Hindlimb muscle (tissue), 1 donor: Measurements from ENCODE around the gene AK3. TPM values are rescaled to one million over a fixed set of nuclear protein-coding genes. Genes with fewer than 3 reads are reported as not detected.

Experiments used
- DNase-seq: peaks from one replicate; pipeline ENCODE4 v3.0.0-alpha.2; 2013
- polyA plus RNA-seq: library from polyadenylated mRNA; unstranded; fragments of 120-200 nt; gene quantifications from one replicate; pipeline ENCODE4 v1.2.1, GENCODE V29; 2013; ENCODE audit not compliant: insufficient read length

The AK3 gene
- polyA plus RNA-seq, 1 donor = 43.6 TPM

DNA sequence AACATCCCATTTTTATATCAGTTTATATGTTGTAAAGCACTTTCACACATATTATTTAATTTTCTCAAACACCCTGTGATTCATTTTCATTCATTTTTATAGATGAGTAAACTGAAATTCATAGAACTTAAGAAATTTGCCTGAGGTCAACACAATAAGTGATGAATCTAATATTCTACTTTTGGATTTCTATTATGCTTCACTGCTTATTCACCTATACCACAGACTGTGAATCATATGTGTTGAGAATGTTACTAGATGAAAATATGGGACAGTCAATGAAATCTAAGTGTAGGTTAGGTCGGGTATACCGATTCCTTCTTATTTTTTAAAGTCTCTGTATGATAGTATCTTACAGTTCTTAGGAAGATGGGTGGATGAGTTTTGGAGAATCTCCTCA, 36.9 kb downstream of the AK3 start:
- no peak for DNase-seq

- DNase-seq = no peak
Observed at GRCh38 chr9:4701526-4701925, 39.5 kb downstream of the AK3 start.

- no peak for DNase-seq
Observed at GRCh38 chr9:4700932-4701331, 40.1 kb downstream of the AK3 start.

DNA sequence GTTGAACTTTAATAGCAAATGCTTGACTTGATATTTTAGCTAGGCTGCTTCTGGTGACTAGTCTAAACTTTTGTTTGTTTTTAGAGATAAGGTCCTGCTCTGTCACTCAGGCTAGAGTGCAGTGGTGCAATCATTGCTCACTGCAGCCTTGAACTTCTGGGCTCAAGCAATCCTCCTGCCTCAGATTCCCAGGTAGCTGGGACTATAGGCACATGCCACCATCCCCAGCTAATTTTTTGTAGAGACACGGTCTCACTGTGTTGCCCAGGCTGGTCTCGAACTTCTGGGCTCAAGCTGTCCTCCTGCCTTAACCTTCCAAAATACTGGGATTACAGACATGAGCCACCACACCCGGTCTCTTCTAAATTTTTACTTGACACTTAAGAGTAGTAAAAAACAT, 40.9 kb downstream of the AK3 start:
- DNase-seq = no peak

GRCh38 chr9:4691795-4692194, 49.2 kb downstream of the AK3 start:
- no peak for DNase-seq

GRCh38 chr9:4690144-4690543, 50.9 kb downstream of the AK3 start:
- DNase-seq = no peak

- no peak for DNase-seq
Observed at GRCh38 chr9:4689687-4690104, 51.3 kb downstream of the AK3 start.

DNA sequence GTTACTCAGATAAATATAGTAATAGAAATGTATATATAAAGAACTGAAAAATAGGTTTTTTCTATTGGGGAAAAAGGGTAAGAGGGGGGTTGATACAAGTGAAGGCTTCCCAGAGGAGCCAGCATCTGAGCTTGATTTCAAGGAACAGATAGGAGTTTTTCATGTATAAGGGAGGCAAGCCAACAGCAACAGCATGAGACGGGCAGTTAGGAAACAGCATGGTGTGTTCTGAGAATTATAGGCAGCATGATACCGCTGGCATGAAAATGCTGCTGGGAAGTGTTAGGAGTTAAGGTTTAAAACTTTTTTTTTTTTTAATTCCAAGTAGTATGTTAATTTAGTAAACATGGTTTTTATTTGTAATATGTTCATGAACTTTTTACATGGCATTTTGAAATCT, 52.0 kb downstream of the AK3 start:
- no peak for DNase-seq

- DNase-seq = no peak
Observed at GRCh38 chr9:4686584-4686983, 54.4 kb downstream of the AK3 start.

DNA sequence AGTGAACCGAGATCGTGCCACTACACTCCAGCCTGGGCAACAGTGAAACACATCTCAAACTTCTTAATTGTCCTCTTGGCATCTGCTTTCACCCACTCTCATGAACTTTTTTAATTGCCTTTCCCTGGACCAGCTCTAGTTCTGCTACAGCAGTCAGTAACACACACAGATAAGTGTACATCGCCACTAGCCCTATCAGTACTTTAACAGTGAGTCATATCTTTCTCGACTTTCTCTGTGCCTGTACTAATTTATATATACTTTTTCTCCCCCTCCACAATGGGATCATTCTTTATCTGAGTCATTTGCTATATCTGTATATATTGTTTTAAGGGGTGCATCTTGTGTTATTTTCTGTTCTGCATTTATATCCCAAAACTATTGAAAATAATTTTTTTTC, 54.9 kb downstream of the AK3 start:
- DNase-seq = no peak

DNA sequence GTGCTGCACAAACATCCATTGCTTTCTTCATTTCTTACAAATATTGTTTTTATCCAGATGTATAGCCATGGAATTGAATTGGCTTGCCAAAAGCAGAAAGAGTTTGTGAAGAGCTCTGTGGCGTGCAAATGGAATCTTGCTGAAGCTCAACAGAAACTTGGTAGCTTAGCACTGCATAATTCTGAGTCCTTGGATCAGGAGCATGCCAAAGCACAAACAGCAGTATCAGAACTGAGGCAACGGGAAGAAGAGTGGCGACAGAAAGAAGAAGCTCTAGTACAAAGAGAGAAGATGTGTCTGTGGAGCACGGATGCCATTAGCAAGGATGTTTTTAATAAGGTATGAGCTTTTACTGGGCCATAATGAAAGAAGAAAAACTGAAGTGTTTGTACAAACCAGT, 56.2 kb downstream of the AK3 start:
- no peak for DNase-seq

- no peak for DNase-seq
Observed at GRCh38 chr9:4680750-4681149, 60.3 kb downstream of the AK3 start.

- no peak for DNase-seq
Observed at GRCh38 chr9:4680173-4680525, 60.9 kb downstream of the AK3 start.

GRCh38 chr9:4679268-4680172, 61.5 kb downstream of the AK3 start, which contains the start of gene CDC37L1:
TSS of gene CDC37L1 (plus strand) at chr9:4679569. CDS start at chr9:4679768, 199 bp downstream.
- peak; percentile 97 for DNase-seq

DNA sequence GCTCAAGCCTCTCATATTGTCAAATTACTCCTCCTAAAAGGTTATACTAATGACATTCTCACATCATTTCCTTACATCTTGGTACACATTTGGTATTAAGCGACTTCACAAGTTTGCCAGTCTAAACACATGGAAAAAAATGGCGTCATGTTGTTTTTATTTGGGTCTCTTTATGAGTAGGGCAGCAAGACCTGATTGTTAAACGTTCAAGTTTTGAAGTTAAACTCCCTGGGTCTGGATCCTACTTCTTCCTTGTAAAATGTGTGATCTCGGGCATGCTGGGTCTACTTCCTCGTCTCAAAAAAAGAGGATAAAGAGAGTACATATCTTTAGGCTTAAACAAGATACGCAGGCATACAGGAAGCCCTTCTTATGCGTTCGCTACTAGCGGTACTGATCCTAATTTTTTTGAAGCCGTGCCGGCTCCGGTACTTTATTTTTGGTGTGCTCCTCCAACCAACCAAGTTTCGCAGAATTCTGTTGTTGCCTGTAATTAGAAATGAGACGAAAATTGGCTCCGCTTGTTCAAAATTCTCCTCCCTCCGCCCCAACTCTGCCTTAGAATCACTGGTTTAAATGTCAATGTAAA, 62.2 kb downstream of the AK3 start:
- no peak for DNase-seq

GRCh38 chr9:4677392-4677791, 63.6 kb downstream of the AK3 start:
- DNase-seq = no peak

- no peak for DNase-seq
Observed at GRCh38 chr9:4674783-4675182, 66.2 kb downstream of the AK3 start.

GRCh38 chr9:4671737-4672136, 69.3 kb downstream of the AK3 start:
- DNase-seq = no peak

DNA sequence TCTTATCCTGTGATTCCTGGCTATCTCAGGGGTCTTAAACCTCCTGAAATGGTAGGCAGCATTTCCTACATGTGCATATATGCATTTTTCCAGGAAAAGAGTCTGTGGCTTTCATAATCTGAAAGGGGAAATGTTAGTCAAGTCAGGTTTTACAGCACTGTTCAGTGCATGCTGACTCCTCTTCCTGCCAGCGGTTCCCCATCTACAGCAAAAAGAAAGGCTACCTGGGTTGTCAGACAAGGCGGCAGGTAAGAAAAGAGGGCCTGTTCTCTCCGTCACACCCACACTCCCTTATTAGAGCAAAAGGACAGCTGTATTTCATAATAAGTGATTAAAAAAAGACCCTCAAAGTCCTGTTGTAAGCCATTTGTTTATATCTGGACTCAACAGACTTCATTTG, 70.4 kb downstream of the AK3 start:
- DNase-seq = no peak

DNA sequence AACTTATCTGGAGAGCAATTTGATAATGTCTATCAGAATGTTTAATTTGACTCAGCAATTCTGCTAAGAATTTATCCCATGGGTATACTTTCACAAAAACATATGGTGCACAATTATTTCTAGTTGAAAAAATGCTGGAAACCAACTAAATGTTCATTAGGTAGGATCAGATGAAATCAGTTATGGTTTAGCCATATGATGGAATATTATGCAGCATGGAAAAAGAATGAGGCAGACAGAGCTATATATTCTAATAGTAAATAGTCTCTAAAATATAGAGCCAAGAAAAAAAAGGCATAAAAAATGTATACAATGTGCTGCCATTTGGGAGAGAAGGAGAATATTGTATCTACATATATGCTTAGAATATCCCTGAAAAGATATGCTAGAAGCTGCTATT, 71.1 kb downstream of the AK3 start:
- DNase-seq = no peak

DNA sequence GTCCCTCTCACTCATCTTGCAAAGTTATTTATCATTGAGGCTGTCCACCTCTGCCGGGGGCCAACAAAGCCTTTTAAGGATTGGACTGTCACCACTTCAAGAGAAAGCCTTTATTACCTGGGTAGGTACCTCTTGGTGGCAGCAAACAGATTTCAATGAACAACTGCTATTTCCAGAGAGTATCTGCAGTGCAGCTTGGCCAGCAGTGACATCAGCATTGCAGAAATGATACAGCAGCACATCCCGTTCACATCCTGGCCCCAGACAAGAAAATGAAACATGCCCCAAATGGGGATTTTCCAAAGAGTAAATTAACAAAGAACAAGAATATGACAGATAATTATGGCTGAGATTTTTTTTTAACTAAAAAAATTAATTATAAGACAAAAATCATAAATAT, 72.4 kb downstream of the AK3 start:
- no peak for DNase-seq

- no peak for DNase-seq
Observed at GRCh38 chr9:4667681-4668080, 73.3 kb downstream of the AK3 start.

- peak; percentile 80 for DNase-seq
Observed at GRCh38 chr9:4666042-4666699, 74.8 kb downstream of the AK3 start, which contains the start of gene SPATA6L. TSS of gene SPATA6L (minus strand) at chr9:4666480. CDS start at chr9:4666250, 230 bp downstream.

GRCh38 chr9:4665357-4665756, 75.6 kb downstream of the AK3 start:
- no peak for DNase-seq
